K562 (cell line): ENCODE data around the gene CT83. TPM values are rescaled to one million over a fixed set of nuclear protein-coding genes. Genes with fewer than 3 reads are reported as not detected.

ENCODE experiments used
- ATAC-seq: fragments of 200-7000 bp; cut with Tn5 transposase; 3 replicates; pipeline ENCODE4 v1.9.1; 2020; ENCODE audit warnings: moderate library complexity
- BruUV-seq: library from RNA; stranded (reverse); fragments of 400-500 nt; replicated peaks from 2 replicates; lab custom pipeline; 2021; lab: Mats Ljungman, UMichigan
- CTCF ChIA-PET: fragments of 300-600 bp; formaldehyde crosslinking; extraction: SDS; loops from one replicate; lab custom pipeline; 2021; ENCODE audit warnings: low intra/inter-chr PET ratio; lab: Yijun Ruan, JAX
- POLR2A ChIA-PET: fragments of 300-600, 350-650 bp; sonication (Branson Sonifier 250); formaldehyde crosslinking; extraction: SDS; loops from one replicate; lab custom pipeline; 2021; ENCODE audit warnings: antibody characterized with exemption, inconsistent platforms; lab: Yijun Ruan, JAX
- DNase-seq, 4 experiments: peaks; one replicate each; pipeline versions ENCODE4 v3.0.0 to v3.0.0-alpha.2; 2011 to 2018; ENCODE audit warnings: low spot score in 3 of 4, mixed read lengths in 3 of 4; ENCODE audit errors: extremely low read depth in 1 of 4
- FAIRE-seq: peaks from 2 replicates; lab custom pipeline; 2011; peaks lifted over from hg19 to GRCh38; lab: Jason Lieb, UNC
- H2AFZ ChIP-seq: 2 replicates; pipeline ENCODE4 v1.6.0; 2011; ENCODE audit warnings: low read depth, low read length, control low read depth, inconsistent platforms
- H3K27ac ChIP-seq: fragments of 200-600 bp; 3 replicates; pipeline ENCODE4 v1.8.0; 2011; ENCODE audit warnings: low read depth, mild to moderate bottlenecking, control low read depth, inconsistent platforms, low read length, moderate library complexity, mixed read lengths; ENCODE audit errors: extremely low read depth
- H3K27me3 ChIP-seq, 2 experiments: fragments of 300-600 bp in 1 of 2; 2 replicates in 1 of 2; 3 replicates in 1 of 2; pipeline versions ENCODE4 v1.6.0 to v1.8.0; 2011; ENCODE audit warnings: inconsistent platforms in 2 of 2, low read length in 2 of 2, mild to moderate bottlenecking in 1 of 2, mixed read lengths in 1 of 2, moderate library complexity in 1 of 2; ENCODE audit not compliant: control insufficient read depth in 2 of 2, insufficient read depth in 2 of 2
- H3K36me3 ChIP-seq: fragments of 300-600 bp; 3 replicates; pipeline ENCODE4 v1.8.0; 2011; ENCODE audit warnings: mild to moderate bottlenecking, low read length, inconsistent platforms; ENCODE audit not compliant: control insufficient read depth, insufficient read depth
- H3K4me1 ChIP-seq, 2 experiments: fragments of 200-600 bp in 1 of 2; replicated peaks in 1 of 2; 2 replicates in 1 of 2; 3 replicates in 1 of 2; pipeline versions ENCODE4 v1.5.1 to v1.8.0; 2011; ENCODE audit warnings: inconsistent platforms in 2 of 2, low read length in 2 of 2, mild to moderate bottlenecking in 1 of 2, mixed read lengths in 1 of 2, moderate library complexity in 1 of 2; ENCODE audit not compliant: control insufficient read depth in 2 of 2, insufficient read depth in 2 of 2
- H3K4me2 ChIP-seq: 2 replicates; pipeline ENCODE4 v1.6.1; 2011; ENCODE audit warnings: low read length, control low read depth, inconsistent platforms, mixed read lengths; ENCODE audit not compliant: insufficient read depth
- H3K4me3 ChIP-seq: fragments of 200-600 bp; sonication (generic), shearing (Covaris generic); 2 replicates; pipeline ENCODE4 v1.5.1; 2016; ENCODE audit warnings: control low read depth, inconsistent platforms
- H3K79me2 ChIP-seq: fragments of 200-600 bp; 3 replicates; pipeline ENCODE4 v1.8.0; 2011; ENCODE audit warnings: low read length, inconsistent platforms; ENCODE audit not compliant: control insufficient read depth, insufficient read depth
- H3K9ac ChIP-seq, 2 experiments: 2 replicates each; pipeline versions ENCODE4 v1.6.0 to v1.6.1; 2011; ENCODE audit warnings: low read depth in 2 of 2, low read length in 2 of 2, control low read depth in 1 of 2, inconsistent platforms in 1 of 2, mild to moderate bottlenecking in 1 of 2, mixed read lengths in 1 of 2; ENCODE audit not compliant: insufficient read depth in 1 of 2
- H3K9me1 ChIP-seq: one replicate; pipeline ENCODE4 v1.6.0; 2011; ENCODE audit warnings: inconsistent platforms, mild to moderate bottlenecking, low read length, moderate library complexity; ENCODE audit not compliant: control insufficient read depth, insufficient read depth
- H3K9me3 ChIP-seq: replicated peaks from 2 replicates; pipeline ENCODE4 v1.5.1; 2011; ENCODE audit warnings: low read depth, low read length, inconsistent platforms; ENCODE audit not compliant: control insufficient read depth, insufficient read depth
- H4K20me1 ChIP-seq: replicated peaks from 2 replicates; pipeline ENCODE4 v1.6.1; 2011; ENCODE audit warnings: low read length, inconsistent platforms, mixed read lengths; ENCODE audit not compliant: control insufficient read depth, insufficient read depth
- ATF7 ChIP-seq: fragments of 450-650 bp; IDR thresholded peaks from 2 replicates; pipeline ENCODE4 v1.7.1; 2014; ENCODE audit warnings: mild to moderate bottlenecking, moderate library complexity
- BCL6 ChIP-seq: fragments of 250-450 bp; sonication (Bioruptor Pico); IDR thresholded peaks from 2 replicates; pipeline ENCODE4 v1.4.0; 2020
- DPF2 ChIP-seq: fragments of 450-650 bp; IDR thresholded peaks from 2 replicates; pipeline ENCODE4 v1.6.1; 2016
- NCOA6 ChIP-seq: fragments of 450-650 bp; IDR thresholded peaks from 2 replicates; pipeline ENCODE4 v1.6.1; 2017; ENCODE audit warnings: mild to moderate bottlenecking
- NEUROD1 ChIP-seq: fragments of 150-350 bp; IDR thresholded peaks from 2 replicates; pipeline ENCODE4 v1.6.1; 2014; ENCODE audit warnings: borderline replicate concordance, low read length, low read depth; ENCODE audit not compliant: partially characterized antibody
- RREB1 ChIP-seq: fragments of 250-450 bp; sonication (Bioruptor Pico); IDR thresholded peaks from 2 replicates; pipeline ENCODE4 v1.4.0; 2020
- ZBTB8A ChIP-seq: fragments of 450-650 bp; IDR thresholded peaks from 2 replicates; pipeline ENCODE4 v1.6.1; 2018; ENCODE audit warnings: mild to moderate bottlenecking, moderate library complexity; ENCODE audit not compliant: partially characterized antibody
- ZFP36 ChIP-seq: fragments of 150-350 bp; IDR thresholded peaks from 2 replicates; pipeline ENCODE4 v1.6.1; 2018; ENCODE audit warnings: low read length, low read depth; ENCODE audit not compliant: partially characterized antibody
- ZNF12 ChIP-seq: sonication (generic); formaldehyde crosslinking; IDR thresholded peaks from 2 replicates; pipeline ENCODE4 v1.4.0; 2020; ENCODE audit warnings: mild to moderate bottlenecking, missing genetic modification reagents
- ZNF384 ChIP-seq: IDR thresholded peaks from 2 replicates; pipeline ENCODE4 v1.6.1; 2012; ENCODE audit warnings: low read depth, low read length, improper control_type of control experiment
- ZNF592 ChIP-seq: fragments of 450-650 bp; IDR thresholded peaks from 2 replicates; pipeline ENCODE4 v1.6.1; 2017; ENCODE audit warnings: antibody characterized with exemption, mild to moderate bottlenecking
- WGBS: fragments of 100-300 bp; shearing (Covaris generic); methylation state at CpG from one replicate; pipeline ENCODE4 v1.1.6; 2016; ENCODE audit warnings: low coverage, mixed read lengths; ENCODE audit not compliant: insufficient coverage; ENCODE audit errors: missing lambda C conversion rate; 5-methylcytosine and 5-hydroxymethylcytosine counted together
- in situ Hi-C: fragments of 300-500 bp; cut with MboI; formaldehyde crosslinking; loops from 4 replicates; pipeline ENCODE4 v1.15.0; 2018; ENCODE audit warnings: inconsistent platforms, mixed read lengths
- intact Hi-C: fragments of 100-400 bp; cut with micrococcal nuclease; formaldehyde crosslinking; loops from 2 replicates; pipeline ENCODE4 v1.14.2; 2022
- polyA plus RNA-seq, 8 experiments: library from polyadenylated mRNA; depleted of rRNA in 4 of 8; stranded (reverse) in 5 of 8; unstranded in 3 of 8; fragments of >200 nt; fragmentation: Nextera tagmentation in 2 of 8; fragmentation: Illumina TruSeq in 1 of 8; extraction: Ambion mirVana in 2 of 8; extraction: Trizol in 1 of 8; gene quantifications; 2 replicates each; pipeline versions ENCODE4 v1.2.1 to v1.2.3, GENCODE V29; 2011 to 2014; ENCODE audit warnings: inconsistent platforms in 1 of 8, missing spikeins in 1 of 8
- total RNA-seq, 7 experiments: library from RNA; depleted of rRNA in 6 of 7; stranded (reverse); fragments of >200 nt in 6 of 7; fragmentation: Illumina TruSeq in 2 of 7; extraction: Trizol in 2 of 7; gene quantifications; 2 replicates each; pipeline versions ENCODE4 v1.2.1 to v1.2.3, GENCODE V29; 2011 to 2021; ENCODE audit warnings: low replicate concordance in 1 of 7

Gene CT83
- total and polyA plus RNA-seq, 9 of the 15 experiments (the other 6 are each of a cell fraction or from before 2014, with no cell fraction given), result not detected

GRCh38 chrX:116480059-116480458 lies 17.3 kb upstream of the CT83 start (continued):
- TF ChIP-seq ZFP36 (no peak), ATF7 (no peak), ZBTB8A (no peak), NCOA6 (no peak), ZNF384 (no peak)
- TF ChIP-seq, all 486 proteins: peak for 0

- no peak for TF ChIP-seq ZNF592
- no peak for TF ChIP-seq BCL6 (CRISPR knock-in tag)
- no peak for TF ChIP-seq NEUROD1
- no peak for TF ChIP-seq RREB1 (CRISPR knock-in tag)
- TF ChIP-seq ZNF12 (CRISPR knock-in tag), result no peak
- TF ChIP-seq DPF2, result no peak
- Histone ChIP-seq H3K9me1 (no peaks in the 10 kb centered on the region), H3K79me2 (no peaks in the 10 kb centered on the region), H3K4me2 (no peak overlapping the region), H3K9me3 (no peaks in the 10 kb centered on the region), H3K9ac (no peak overlapping the region), H3K27ac (no peak overlapping the region), H3K36me3 (no peaks in the 10 kb centered on the region), H3K4me1 (no peaks in the 10 kb centered on the region), H4K20me1 (no peaks in the 10 kb centered on the region), H3K27me3 (no peaks in the 10 kb centered on the region), H2AFZ (no peak overlapping the region), H3K4me3 (no peak overlapping the region)
- BruUV-seq, result no TSS peak
- in situ Hi-C loops, result loop anchor here (5.0 kb wide), 1 partner anchor 228 kb away; no protein-coding TSS in a partner anchor
- ATAC-seq (no peak), DNase-seq (no peak), FAIRE-seq (no peak)
- 0% methylated on average over 2 of the region's 2 CpGs for WGBS
- CTCF ChIA-PET, result no interaction called here
- POLR2A ChIA-PET, result no interaction called here
- intact Hi-C loops, result no loop called here
These were observed 13.6 kb downstream of the CT83 start for GRCh38 chrX:116449156-116449555.
